HCT116 (cell line): ENCODE data around the gene DOCK3.

Experiments used
- ATF3 ChIP-seq: IDR thresholded peaks from 2 replicates; pipeline ENCODE4 v1.6.1; 2012
- CTCF ChIP-seq, 3 experiments: fragments of 200-600 bp in 1 of 3; sonication (generic) in 1 of 3; IDR thresholded peaks in 2 of 3; conservative IDR thresholded peaks in 1 of 3; 2 replicates each; pipeline ENCODE4 v1.5.1; 2012 to 2017; ENCODE audit warnings: low read depth in 2 of 3, low read length in 2 of 3, antibody characterized with exemption in 1 of 3, borderline replicate concordance in 1 of 3, control low read depth in 1 of 3, mild to moderate bottlenecking in 1 of 3, mixed read lengths in 1 of 3, mixed run types in 1 of 3, moderate library complexity in 1 of 3; ENCODE audit not compliant: insufficient read depth in 1 of 3
- POLR2A ChIP-seq: IDR thresholded peaks from 2 replicates; pipeline ENCODE4 v1.7.0; 2011; ENCODE audit warnings: borderline replicate concordance; ENCODE audit not compliant: insufficient read depth, insufficient read length; ENCODE audit errors: extremely low read depth
- RAD21 ChIP-seq: IDR thresholded peaks from 2 replicates; pipeline ENCODE4 v1.6.1; 2012; ENCODE audit warnings: low read depth, mild to moderate bottlenecking
- TCF7L2 ChIP-seq: IDR thresholded peaks from 2 replicates; pipeline ENCODE4 v1.7.0; 2011; ENCODE audit warnings: borderline replicate concordance, inconsistent platforms; ENCODE audit not compliant: insufficient read depth, insufficient read length; ENCODE audit errors: extremely low read depth

- TF ChIP-seq RAD21 = no peak
- TF ChIP-seq CTCF (IDR thresholded peaks at IDR 0.05 in 2 of 3, conservative IDR thresholded peaks at IDR 0.05 in 1 of 3; ENCODE audit: borderline replicate concordance in 1 of 3, insufficient read depth in 1 of 3, low read depth in 2 of 3, low read length in 2 of 3) = no peak
- TF ChIP-seq TCF7L2 = no peak
- no peak for TF ChIP-seq ATF3
- no peak for TF ChIP-seq POLR2A
Observed at GRCh38 chr3:51145811-51146585, 471.3 kb downstream of the DOCK3 start.
